ENCODE results near the gene SLC5A5. TPM values are rescaled to one million over a fixed set of nuclear protein-coding genes. Genes with fewer than 3 reads are reported as not detected.

SLC5A5 gene
- total and polyA plus RNA-seq, 4 donors, result 0.14 to 0.95 (median 0.15) TPM; not detected in 1

DNA sequence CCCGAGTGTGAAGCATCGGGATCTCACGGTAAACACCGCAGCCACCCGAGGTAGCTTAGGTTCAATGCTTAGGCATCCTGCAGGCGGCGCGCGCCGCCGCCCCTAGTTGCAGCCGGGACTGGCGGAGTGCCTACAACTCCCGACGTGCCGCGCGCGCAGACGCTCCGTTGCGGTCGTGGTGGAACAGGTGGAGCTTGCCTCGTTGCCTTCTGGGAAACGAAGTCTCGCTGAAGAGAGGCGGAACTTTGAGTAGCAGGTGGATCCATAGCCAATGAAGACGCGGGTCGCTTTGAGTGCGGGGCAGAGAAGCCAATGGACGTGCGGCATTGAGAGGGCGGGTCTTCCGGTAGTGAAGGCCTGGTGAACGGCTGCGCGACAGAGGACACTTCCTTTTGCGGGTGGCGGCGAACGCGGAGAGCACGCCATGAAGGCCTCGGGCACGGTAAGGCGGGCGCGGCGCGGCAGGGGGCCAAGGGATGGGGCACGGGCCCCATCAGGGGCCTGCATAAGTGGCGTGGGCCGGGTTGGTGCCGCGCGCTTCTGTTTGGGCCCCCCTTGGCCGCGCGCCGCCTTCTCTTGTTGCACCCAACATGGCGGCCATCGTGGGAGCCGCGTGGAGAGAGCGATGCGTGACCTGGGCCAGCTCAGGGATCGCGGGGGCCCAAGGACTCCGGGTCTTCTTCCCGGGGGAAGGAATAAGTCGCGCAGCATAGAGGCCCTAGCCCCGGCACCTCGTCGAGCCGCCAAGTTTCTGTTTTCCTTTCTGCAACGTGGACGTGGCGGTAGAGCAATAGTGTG lies 12.0 kb upstream of the SLC5A5 start, which contains the start of gene RPL18A:
Gene RPL18A, plus strand, starts transcription at position 378 of the 798 bp plus-strand sequence. Its CDS starts 47 bp downstream, at position 425.
- Histone ChIP-seq H3K4me3 (peak within 1 kb of the TSS; percentile 89), H3K36me3 (ENCODE audit: control insufficient read depth in 4 of 4, insufficient read depth in 4 of 4, low read length in 4 of 4) (peaks cover 13 to 32% (median 24%) of the 10 kb centered on the region in 4 donors), H3K9me3 (ENCODE audit: control insufficient read depth in 4 of 4, insufficient read depth in 3 of 4, low read length in 3 of 4) (no peaks in the 10 kb centered on the region), H3K9ac (ENCODE audit: insufficient read depth in 1 of 2, low read length in 2 of 2) (peak within 1 kb of the TSS; percentile 88 to 89), H3K4me1 (ENCODE audit: control insufficient read depth in 5 of 5, insufficient read depth in 5 of 5, low read length in 5 of 5) (peaks cover 0 to 18% (median 6%) of the 10 kb centered on the region in 5 donors), H3K27ac (ENCODE audit: low read depth in 1 of 2, low read length in 1 of 2) (peak within 1 kb of the TSS; percentile 28 to 79), H3K27me3 (ENCODE audit: control insufficient read depth in 3 of 3, insufficient read depth in 3 of 3, low read length in 2 of 3) (peaks cover 0 to 3% (median 3%) of the 10 kb centered on the region in 3 donors)
- DNase-seq (peak; percentile 99 to 100 (median 100)), ATAC-seq (ENCODE audit: insufficient read depth, low FRiP score) (peak; percentile 95)
- TF ChIP-seq, protein P1, sequence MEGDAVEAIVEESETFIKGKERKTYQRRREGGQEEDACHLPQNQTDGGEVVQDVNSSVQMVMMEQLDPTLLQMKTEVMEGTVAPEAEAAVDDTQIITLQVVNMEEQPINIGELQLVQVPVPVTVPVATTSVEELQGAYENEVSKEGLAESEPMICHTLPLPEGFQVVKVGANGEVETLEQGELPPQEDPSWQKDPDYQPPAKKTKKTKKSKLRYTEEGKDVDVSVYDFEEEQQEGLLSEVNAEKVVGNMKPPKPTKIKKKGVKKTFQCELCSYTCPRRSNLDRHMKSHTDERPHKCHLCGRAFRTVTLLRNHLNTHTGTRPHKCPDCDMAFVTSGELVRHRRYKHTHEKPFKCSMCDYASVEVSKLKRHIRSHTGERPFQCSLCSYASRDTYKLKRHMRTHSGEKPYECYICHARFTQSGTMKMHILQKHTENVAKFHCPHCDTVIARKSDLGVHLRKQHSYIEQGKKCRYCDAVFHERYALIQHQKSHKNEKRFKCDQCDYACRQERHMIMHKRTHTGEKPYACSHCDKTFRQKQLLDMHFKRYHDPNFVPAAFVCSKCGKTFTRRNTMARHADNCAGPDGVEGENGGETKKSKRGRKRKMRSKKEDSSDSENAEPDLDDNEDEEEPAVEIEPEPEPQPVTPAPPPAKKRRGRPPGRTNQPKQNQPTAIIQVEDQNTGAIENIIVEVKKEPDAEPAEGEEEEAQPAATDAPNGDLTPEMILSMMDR (IDR thresholded peaks at IDR 0.05; ENCODE audit: control extremely low read depth, extremely low read depth), result peak; percentile 86
- WGBS, 2 donors, result 0% methylated on average over 73 to 80 of the region's 80 CpGs

DNA sequence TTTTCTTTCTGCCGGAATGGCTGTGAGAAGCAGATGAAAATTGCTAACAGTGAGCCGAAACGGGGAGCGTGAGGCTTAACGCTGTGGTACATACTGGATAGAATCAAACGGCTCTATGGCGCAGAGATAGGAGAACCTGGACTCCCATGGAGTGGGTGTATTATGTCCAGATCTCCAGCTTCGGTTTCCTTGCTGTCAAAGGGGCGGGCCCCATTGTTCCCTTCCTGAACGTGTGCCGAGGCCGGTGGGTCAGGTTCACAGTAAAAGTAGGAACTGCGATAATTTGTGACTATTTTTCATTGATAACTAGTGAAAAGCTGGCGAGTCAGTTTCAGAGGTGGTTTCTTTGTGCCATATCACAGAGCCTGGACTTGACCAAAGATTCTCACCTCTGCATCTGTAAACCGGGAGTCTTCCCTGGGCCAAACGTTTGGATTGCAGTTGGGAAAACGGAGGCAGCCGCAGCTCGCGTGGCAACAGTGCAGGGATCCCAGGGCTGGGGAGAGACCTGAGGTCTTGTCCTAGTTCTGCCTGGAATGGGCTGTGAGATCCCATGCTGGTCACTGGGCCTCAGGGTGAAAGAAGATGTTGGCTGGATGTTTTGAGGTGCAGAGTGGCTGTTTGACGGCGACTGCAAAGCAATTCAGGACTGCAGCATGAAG lies 11.3 kb upstream of the SLC5A5 start:
- no peak for ATAC-seq (ENCODE audit: insufficient read depth, low FRiP score)

DNA sequence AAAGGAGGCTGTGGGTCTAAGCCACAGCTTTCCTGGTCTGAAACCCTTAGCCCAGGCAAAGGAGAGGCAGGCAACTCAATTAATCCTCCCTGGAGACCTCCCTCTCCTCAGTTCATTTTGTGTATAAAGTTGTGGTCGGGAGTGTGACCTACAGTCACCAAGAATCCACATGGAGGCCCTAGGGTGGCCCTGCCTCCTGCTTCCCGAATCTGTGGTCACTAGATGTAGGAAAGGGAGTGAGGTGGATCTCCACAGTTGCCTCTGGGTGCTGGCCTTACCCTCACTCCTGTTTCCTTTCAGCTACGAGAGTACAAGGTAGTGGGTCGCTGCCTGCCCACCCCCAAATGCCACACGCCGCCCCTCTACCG lies 10.8 kb upstream of the SLC5A5 start:
- 51 to 52% methylated on average over 5 to 7 of the region's 7 CpGs for WGBS, 2 donors
- DNase-seq (no peak), ATAC-seq (ENCODE audit: insufficient read depth, low FRiP score) (no peak)
- TF ChIP-seq, protein P1 (IDR thresholded peaks at IDR 0.05; ENCODE audit: control extremely low read depth, extremely low read depth), result no peak
- Histone ChIP-seq H3K27me3 (ENCODE audit: control insufficient read depth in 3 of 3, insufficient read depth in 3 of 3, low read length in 2 of 3) (no peaks in the 10 kb centered on the region), H3K4me3 (peak overlapping the region; percentile 89), H3K9ac (ENCODE audit: insufficient read depth in 1 of 2, low read length in 2 of 2) (peak overlapping the region; percentile 88 to 89), H3K36me3 (ENCODE audit: control insufficient read depth in 4 of 4, insufficient read depth in 4 of 4, low read length in 4 of 4) (peaks cover 13 to 41% (median 25%) of the 10 kb centered on the region in 4 donors), H3K27ac (ENCODE audit: low read depth in 1 of 2, low read length in 1 of 2) (no peak overlapping the region), H3K9me3 (ENCODE audit: control insufficient read depth in 4 of 4, insufficient read depth in 3 of 4, low read length in 3 of 4) (no peaks in the 10 kb centered on the region), H3K4me1 (ENCODE audit: control insufficient read depth in 5 of 5, insufficient read depth in 5 of 5, low read length in 5 of 5) (peaks cover 0 to 18% (median 6%) of the 10 kb centered on the region in 5 donors)

More for the DNA sequence above, 11.3 kb upstream of the SLC5A5 start:
- peaks cover 0 to 18% (median 6%) of the 10 kb centered on the region in 5 donors for H3K4me1 ChIP-seq (ENCODE audit: control insufficient read depth in 5 of 5, insufficient read depth in 5 of 5, low read length in 5 of 5)
- no peaks in the 10 kb centered on the region for H3K9me3 ChIP-seq (ENCODE audit: control insufficient read depth in 4 of 4, insufficient read depth in 3 of 4, low read length in 3 of 4)
- 2% methylated on average over 22 of the region's 22 CpGs for WGBS, 2 donors
- H3K27ac ChIP-seq (ENCODE audit: low read depth in 1 of 2, low read length in 1 of 2), result peak overlapping the region; percentile 28 to 79
- peak overlapping the region; percentile 89 for H3K4me3 ChIP-seq
- peaks cover 13 to 37% (median 25%) of the 10 kb centered on the region in 4 donors for H3K36me3 ChIP-seq (ENCODE audit: control insufficient read depth in 4 of 4, insufficient read depth in 4 of 4, low read length in 4 of 4)
- peaks cover 0 to under 1% (median 0%) of the 10 kb centered on the region in 3 donors for H3K27me3 ChIP-seq (ENCODE audit: control insufficient read depth in 3 of 3, insufficient read depth in 3 of 3, low read length in 2 of 3)
- H3K9ac ChIP-seq (ENCODE audit: insufficient read depth in 1 of 2, low read length in 2 of 2), result peak overlapping the region; percentile 88 to 89
- TF ChIP-seq, protein P1 (IDR thresholded peaks at IDR 0.05; ENCODE audit: control extremely low read depth, extremely low read depth), result no peak
- no peak for DNase-seq
